H1 (cell line): ENCODE data around the gene CREBL2. TPM values are rescaled to one million over a fixed set of nuclear protein-coding genes. Genes with fewer than 3 reads are reported as not detected.

Experiments used
- BACH1 ChIP-seq: IDR thresholded peaks from 2 replicates; pipeline ENCODE4 v1.6.1; 2012; ENCODE audit warnings: low read length, improper control_type of control experiment
- CBX8 ChIP-seq: fragments of 300-800, 300-1000 bp; sonication (generic); IDR thresholded peaks from 2 replicates; pipeline ENCODE4 v1.7.1; 2016; ENCODE audit warnings: low read depth, low read length, borderline replicate concordance
- HDAC6 ChIP-seq: IDR thresholded peaks from one replicate; pipeline ENCODE4 v1.7.1; 2012; ENCODE audit warnings: low read depth, mild to moderate bottlenecking, inconsistent platforms, low read length, moderate library complexity
- RNF2 ChIP-seq: fragments of 200-900, 300-1000 bp; sonication (generic); IDR thresholded peaks from 2 replicates; pipeline ENCODE4 v1.7.1; 2016; ENCODE audit warnings: borderline replicate concordance, low read depth, mild to moderate bottlenecking, antibody characterized with exemption, low read length; ENCODE audit not compliant: poor library complexity, severe bottlenecking; ENCODE audit errors: missing control alignments
- SIN3A ChIP-seq, 2 experiments: IDR thresholded peaks in 1 of 2; conservative IDR thresholded peaks in 1 of 2; 2 replicates each; pipeline ENCODE4 v1.6.1; 2011 to 2012; ENCODE audit warnings: low read length in 2 of 2, improper control_type of control experiment in 1 of 2, low read depth in 1 of 2, mild to moderate bottlenecking in 1 of 2
- SIX5 ChIP-seq: IDR thresholded peaks from 2 replicates; pipeline ENCODE4 v1.6.1; 2011; ENCODE audit warnings: mild to moderate bottlenecking, low read depth, low read length
- SUZ12 ChIP-seq: fragments of 200-600 bp; sonication (generic); IDR thresholded peaks from 2 replicates; pipeline ENCODE4 v1.6.1; 2012; ENCODE audit warnings: mild to moderate bottlenecking, inconsistent platforms, low read length, moderate library complexity, mixed read lengths
- TAF1 ChIP-seq: IDR thresholded peaks from 2 replicates; pipeline ENCODE4 v1.6.1; 2011; ENCODE audit warnings: mild to moderate bottlenecking, low read depth, low read length
- TEAD4 ChIP-seq: IDR thresholded peaks from 2 replicates; pipeline ENCODE4 v1.6.1; 2012; ENCODE audit warnings: low read depth, low read length, inconsistent platforms, mixed read lengths
- USF2 ChIP-seq: IDR thresholded peaks from 2 replicates; pipeline ENCODE4 v1.6.1; 2011; ENCODE audit warnings: low read length, improper control_type of control experiment
- polyA plus RNA-seq, 7 experiments: library from polyadenylated mRNA; depleted of rRNA in 3 of 7; stranded (reverse) in 5 of 7; unstranded in 2 of 7; fragments of >200 nt in 5 of 7; fragments of 200-250 nt in 2 of 7; gene quantifications; 1 replicate in 5 of 7; 2 replicates in 1 of 7; 4 replicates in 1 of 7; pipeline versions ENCODE4 v1.2.1 to v1.2.3, GENCODE V29; 2011 to 2013; ENCODE audit warnings: missing spikeins in 2 of 7, mixed read lengths in 2 of 7
- total RNA-seq: library from RNA; stranded (reverse); fragmentation: NEBNext Ultra II Directional; extraction: Animal tissue kit (Norgen Biotek cat#: 25700); gene quantifications from 2 replicates; pipeline ENCODE4 v1.2.1, GENCODE V29; 2021

The CREBL2 gene
- total and polyA plus RNA-seq, 2 of the 8 experiments (the other 6 are each of a cell fraction or from before 2014, with no cell fraction given): 9.8 to 18.3 TPM

GRCh38 chr12:12583510-12584178, 28.0 kb upstream of the CREBL2 start (continued):
- no peak for TF ChIP-seq RNF2
- TF ChIP-seq BACH1: no peak
- TF ChIP-seq CBX8: no peak
- no peak for TF ChIP-seq USF2
- TF ChIP-seq HDAC6: no peak
- no peak for TF ChIP-seq TEAD4
- TF ChIP-seq SIN3A (conservative IDR thresholded peaks at IDR 0.05 in 1 of 2, IDR thresholded peaks at IDR 0.05 in 1 of 2; ENCODE audit: low read depth in 1 of 2, low read length in 2 of 2): no peak
- no peak for TF ChIP-seq SIX5
- no peak for TF ChIP-seq TAF1
- TF ChIP-seq SUZ12: no peak
